GM12892 (cell line): ENCODE data around the gene EFNA5.
"Not testable (repeated sequence)": the region's sequence is repeated elsewhere in the genome, so short reads cannot be mapped to it uniquely, and the experiment has no call there.

ENCODE experiments used
- DNase-seq: peaks from one replicate; pipeline ENCODE4 v3.0.0; 2011; ENCODE audit not compliant: insufficient read length
- FAIRE-seq: peaks from 2 replicates; lab custom pipeline; 2011; peaks lifted over from hg19 to GRCh38; lab: Jason Lieb, UNC
- POLR2A ChIP-seq: IDR thresholded peaks from 2 replicates; pipeline ENCODE4 v1.6.1; 2011; ENCODE audit warnings: low read depth, low read length, control low read depth
- POLR2AphosphoS5 ChIP-seq: IDR thresholded peaks from 2 replicates; pipeline ENCODE4 v1.6.1; 2011; ENCODE audit warnings: low read depth, low read length, control low read depth
- TAF1 ChIP-seq: IDR thresholded peaks from 2 replicates; pipeline ENCODE4 v1.6.1; 2011; ENCODE audit warnings: low read depth, mild to moderate bottlenecking, control low read depth, low read length, borderline replicate concordance

The EFNA5 gene

GRCh38 chr5:107356891-107357290, 313.8 kb downstream of the EFNA5 start:
- TF ChIP-seq TAF1, result no peak
- no peak for TF ChIP-seq POLR2AphosphoS5
- no peak for TF ChIP-seq POLR2A
- DNase-seq (no peak), FAIRE-seq (no peak)

GRCh38 chr5:107352576-107352975, 318.2 kb downstream of the EFNA5 start:
- FAIRE-seq, result no peak
- TF ChIP-seq POLR2A (no peak), POLR2AphosphoS5 (no peak)
- no peak for DNase-seq

GRCh38 chr5:107346580-107346979, 324.2 kb downstream of the EFNA5 start:
- FAIRE-seq, DNase-seq: not testable (repeated sequence)

- DNase-seq (no peak), FAIRE-seq (no peak)
- TF ChIP-seq POLR2AphosphoS5, result no peak
- no peak for TF ChIP-seq TAF1
- no peak for TF ChIP-seq POLR2A
These were observed 328.4 kb downstream of the EFNA5 start for GRCh38 chr5:107342371-107342770.

GRCh38 chr5:107341376-107342084, 329.2 kb downstream of the EFNA5 start:
- TF ChIP-seq POLR2AphosphoS5 (no peak), POLR2A (no peak), TAF1 (no peak)
- DNase-seq, result no peak
- FAIRE-seq, result no peak

GRCh38 chr5:107340631-107341030, 330.1 kb downstream of the EFNA5 start:
- TF ChIP-seq POLR2A (no peak), TAF1 (no peak)
- FAIRE-seq, result no peak

GRCh38 chr5:107338335-107338734, 332.4 kb downstream of the EFNA5 start:
- FAIRE-seq (no peak), DNase-seq (no peak)
- TF ChIP-seq POLR2A (no peak), POLR2AphosphoS5 (no peak), TAF1 (no peak)

More at GRCh38 chr5:107340631-107341030, 330.1 kb downstream of the EFNA5 start:
- DNase-seq, result no peak

GRCh38 chr5:107337281-107337680, 333.5 kb downstream of the EFNA5 start:
- TF ChIP-seq TAF1 (no peak), POLR2AphosphoS5 (no peak), POLR2A (no peak)

GRCh38 chr5:107331882-107332281, 338.9 kb downstream of the EFNA5 start:
- TF ChIP-seq POLR2AphosphoS5, result no peak
- TF ChIP-seq POLR2A, result no peak
- no peak for TF ChIP-seq TAF1
- FAIRE-seq, result no peak
- DNase-seq, result no peak

More at GRCh38 chr5:107337281-107337680, 333.5 kb downstream of the EFNA5 start:
- DNase-seq, result no peak
- no peak for FAIRE-seq

GRCh38 chr5:107331312-107331711, 339.4 kb downstream of the EFNA5 start:
- TF ChIP-seq POLR2AphosphoS5, result no peak
- no peak for TF ChIP-seq TAF1
- no peak for TF ChIP-seq POLR2A
- DNase-seq, result no peak
- FAIRE-seq, result no peak

GRCh38 chr5:107330903-107331302, 339.8 kb downstream of the EFNA5 start:
- no peak for TF ChIP-seq POLR2A
- no peak for TF ChIP-seq POLR2AphosphoS5
- TF ChIP-seq TAF1, result no peak
- FAIRE-seq, result no peak
- DNase-seq, result no peak

- no peak for FAIRE-seq
- no peak for DNase-seq
- TF ChIP-seq POLR2A (no peak), TAF1 (no peak), POLR2AphosphoS5 (no peak)
These were observed 340.9 kb downstream of the EFNA5 start for GRCh38 chr5:107329850-107330249.
